Right kidney (tissue), 1 donor: ENCODE results near the gene TRIM46.
"Not testable (repeated sequence)": the region's sequence is repeated elsewhere in the genome, so short reads cannot be mapped to it uniquely, and the experiment has no call there.

Source experiments
- DNase-seq: peaks from one replicate; pipeline ENCODE4 v3.0.0-alpha.2; 2016

Gene TRIM46

GRCh38 chr1:155231302-155231701, 57.7 kb downstream of the TRIM46 start:
- DNase-seq: not testable (repeated sequence)

DNA sequence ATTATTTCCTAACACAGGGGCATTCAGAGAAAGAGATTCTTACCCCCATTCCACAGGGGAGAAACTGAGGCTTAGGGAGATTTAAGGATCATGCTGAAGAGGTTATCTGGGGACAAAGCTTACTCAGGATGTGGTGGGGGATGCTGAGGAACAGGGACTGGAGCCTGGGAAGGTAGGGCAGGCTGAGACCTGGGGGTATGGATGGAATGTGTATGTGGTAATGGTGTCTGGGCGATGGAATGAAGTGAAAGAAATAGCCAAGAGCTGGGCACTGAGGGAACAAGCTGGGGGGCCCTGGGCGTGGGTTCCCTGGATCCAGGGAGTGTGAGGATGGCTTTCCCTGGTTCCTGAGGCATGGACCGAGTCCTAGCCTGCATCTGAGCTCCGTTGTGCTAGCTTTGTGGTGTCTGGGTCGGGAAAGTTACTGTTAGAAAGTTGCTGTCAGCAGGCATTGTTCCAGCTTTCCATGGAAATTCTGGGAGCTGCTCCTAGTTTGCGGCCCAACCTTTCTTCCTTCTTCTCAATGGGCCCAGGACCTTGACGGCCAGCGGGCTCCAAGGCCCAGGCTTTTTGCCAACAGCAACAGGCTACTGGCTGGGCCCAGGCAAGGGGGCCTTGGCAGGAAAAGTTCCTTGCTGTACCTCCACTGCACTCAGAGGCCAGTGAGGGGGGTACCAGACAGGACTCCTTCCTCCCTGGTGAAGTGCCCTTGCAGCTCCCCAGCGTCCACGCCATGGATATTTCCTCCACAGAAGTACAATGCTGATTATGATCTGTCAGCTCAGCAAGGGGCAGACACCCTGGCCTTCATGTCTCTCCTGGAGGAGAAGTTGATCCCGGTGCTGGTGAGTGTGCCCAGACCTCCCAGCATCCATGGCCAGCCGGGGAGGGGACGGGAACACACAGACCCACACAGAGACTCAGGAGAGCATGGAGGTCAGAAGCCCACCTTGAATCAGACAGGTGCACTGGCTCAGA, 58.6 kb downstream of the TRIM46 start:
- not testable (repeated sequence) for DNase-seq

DNA sequence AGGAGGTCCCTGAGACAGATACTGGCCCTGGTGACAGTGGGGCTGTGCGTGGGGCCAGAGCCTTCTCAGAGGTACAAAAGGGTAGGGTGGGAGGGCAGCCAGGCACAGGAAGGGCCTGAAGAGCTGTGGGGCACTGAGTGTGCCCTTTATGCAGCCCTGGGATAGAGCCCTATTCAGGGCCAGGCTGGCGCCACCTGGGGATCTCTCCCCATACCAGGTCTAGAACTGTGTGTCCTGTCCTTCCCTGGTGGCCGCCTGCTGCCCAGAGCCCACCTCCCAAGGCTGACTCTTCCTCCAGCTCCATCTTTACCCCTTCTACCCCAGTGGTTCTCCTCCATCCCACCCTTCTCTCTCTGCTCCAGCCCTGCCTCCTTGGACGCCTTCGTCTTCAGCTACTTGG, 59.9 kb downstream of the TRIM46 start:
- not testable (repeated sequence) for DNase-seq
